GM10266 (cell line): ENCODE results near the gene LIN7A.

ENCODE experiments used
- DNase-seq: peaks from one replicate; pipeline ENCODE4 v3.0.0; 2012; ENCODE audit errors: extremely low spot score
- TF ChIP-seq, protein P1 (sequence below): IDR thresholded peaks from 2 replicates; pipeline ENCODE4 v1.5.1; 2012; ENCODE audit warnings: mild to moderate bottlenecking, low read depth; ENCODE audit not compliant: control insufficient read depth, insufficient read depth; ENCODE audit errors: missing control alignments

The LIN7A gene, protein sequence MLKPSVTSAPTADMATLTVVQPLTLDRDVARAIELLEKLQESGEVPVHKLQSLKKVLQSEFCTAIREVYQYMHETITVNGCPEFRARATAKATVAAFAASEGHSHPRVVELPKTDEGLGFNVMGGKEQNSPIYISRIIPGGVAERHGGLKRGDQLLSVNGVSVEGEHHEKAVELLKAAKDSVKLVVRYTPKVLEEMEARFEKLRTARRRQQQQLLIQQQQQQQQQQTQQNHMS

GRCh38 chr12:80937391-80938238 is at the start of gene LIN7A:
Gene LIN7A, minus strand, starts transcription at chr12:80937934. Its CDS starts 212 bp downstream, at chr12:80937722.
- peak; percentile 45 for DNase-seq
- TF ChIP-seq, protein P1, sequence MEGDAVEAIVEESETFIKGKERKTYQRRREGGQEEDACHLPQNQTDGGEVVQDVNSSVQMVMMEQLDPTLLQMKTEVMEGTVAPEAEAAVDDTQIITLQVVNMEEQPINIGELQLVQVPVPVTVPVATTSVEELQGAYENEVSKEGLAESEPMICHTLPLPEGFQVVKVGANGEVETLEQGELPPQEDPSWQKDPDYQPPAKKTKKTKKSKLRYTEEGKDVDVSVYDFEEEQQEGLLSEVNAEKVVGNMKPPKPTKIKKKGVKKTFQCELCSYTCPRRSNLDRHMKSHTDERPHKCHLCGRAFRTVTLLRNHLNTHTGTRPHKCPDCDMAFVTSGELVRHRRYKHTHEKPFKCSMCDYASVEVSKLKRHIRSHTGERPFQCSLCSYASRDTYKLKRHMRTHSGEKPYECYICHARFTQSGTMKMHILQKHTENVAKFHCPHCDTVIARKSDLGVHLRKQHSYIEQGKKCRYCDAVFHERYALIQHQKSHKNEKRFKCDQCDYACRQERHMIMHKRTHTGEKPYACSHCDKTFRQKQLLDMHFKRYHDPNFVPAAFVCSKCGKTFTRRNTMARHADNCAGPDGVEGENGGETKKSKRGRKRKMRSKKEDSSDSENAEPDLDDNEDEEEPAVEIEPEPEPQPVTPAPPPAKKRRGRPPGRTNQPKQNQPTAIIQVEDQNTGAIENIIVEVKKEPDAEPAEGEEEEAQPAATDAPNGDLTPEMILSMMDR: no peak

DNA sequence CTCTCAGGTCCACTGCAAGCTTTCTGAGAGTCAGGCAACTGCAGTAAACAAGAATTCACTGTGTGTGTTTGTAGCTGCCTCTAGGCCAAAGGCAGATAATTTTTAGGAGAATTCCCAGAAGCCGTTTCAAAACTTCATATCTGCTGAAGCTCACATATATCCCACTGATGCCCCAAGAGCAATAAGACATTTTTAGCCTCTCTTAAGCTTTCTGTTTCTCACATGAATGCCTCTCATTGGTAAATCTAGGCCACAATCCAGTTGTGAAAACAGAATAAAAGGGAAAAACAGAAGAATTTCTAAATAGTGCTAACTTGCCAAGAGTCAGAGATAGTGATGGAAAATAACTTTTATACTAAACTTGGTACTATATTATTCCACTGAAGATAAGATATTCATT is 48.5 kb upstream of the LIN7A start:
- TF ChIP-seq, protein P1: no peak
- no peak for DNase-seq

GRCh38 chr12:80979816-80980215 is 42.1 kb upstream of the LIN7A start:
- TF ChIP-seq, protein P1: no peak
- DNase-seq: no peak

DNA sequence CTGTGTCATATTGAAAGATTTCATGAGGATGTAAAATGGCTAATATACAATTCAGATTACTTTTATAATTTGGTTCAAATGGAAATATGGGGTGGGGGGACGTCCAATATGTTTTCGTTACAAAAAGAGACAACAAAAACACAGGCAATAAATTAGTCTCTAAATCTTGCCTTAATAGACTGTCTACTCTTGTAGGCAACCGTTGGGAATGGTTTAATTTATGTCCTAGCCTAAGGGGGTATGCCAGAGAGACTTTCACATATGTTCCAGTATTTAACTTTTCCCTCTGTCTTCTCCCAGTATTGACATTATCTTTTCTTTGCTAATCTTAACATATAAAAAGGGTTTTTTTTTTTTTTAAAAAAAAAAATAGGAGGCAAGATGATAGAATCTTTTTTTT is 41.5 kb upstream of the LIN7A start:
- TF ChIP-seq, protein P1: no peak
- no peak for DNase-seq

GRCh38 chr12:80977346-80977745 is 39.6 kb upstream of the LIN7A start:
- DNase-seq: no peak
- TF ChIP-seq, protein P1: no peak

DNA sequence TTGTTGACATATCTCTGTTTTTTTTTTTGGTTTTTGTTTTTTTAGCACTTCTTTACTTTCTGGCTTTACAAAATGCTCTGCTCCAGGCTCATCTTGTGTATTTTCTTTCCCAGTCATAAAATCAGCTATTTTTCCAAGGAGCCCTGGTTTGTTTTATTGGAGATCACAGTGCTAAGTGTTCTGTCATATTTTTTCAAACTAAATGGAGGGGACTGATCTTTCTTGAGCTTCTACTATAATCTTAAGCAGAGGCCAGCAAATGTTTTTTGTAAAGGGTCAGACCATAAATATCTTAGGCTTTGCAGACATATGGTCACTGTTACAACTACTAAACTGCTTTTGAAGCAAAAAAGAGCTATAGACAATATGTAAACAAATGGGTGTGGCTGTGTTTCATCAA is 30.6 kb upstream of the LIN7A start:
- TF ChIP-seq, protein P1: no peak

GRCh38 chr12:80967565-80967964 is 29.8 kb upstream of the LIN7A start:
- TF ChIP-seq, protein P1: no peak
- no peak for DNase-seq

More for the DNA sequence above, 30.6 kb upstream of the LIN7A start:
- no peak for DNase-seq
